RKO (cell line): ENCODE data around the gene CCDC83.
"Not testable (repeated sequence)": the region's sequence is repeated elsewhere in the genome, so short reads cannot be mapped to it uniquely, and the experiment has no call there.

ENCODE experiments used
- DNase-seq: peaks from one replicate; pipeline ENCODE4 v3.0.0-alpha.2; 2016; ENCODE audit warnings: low spot score

CCDC83 gene

DNA sequence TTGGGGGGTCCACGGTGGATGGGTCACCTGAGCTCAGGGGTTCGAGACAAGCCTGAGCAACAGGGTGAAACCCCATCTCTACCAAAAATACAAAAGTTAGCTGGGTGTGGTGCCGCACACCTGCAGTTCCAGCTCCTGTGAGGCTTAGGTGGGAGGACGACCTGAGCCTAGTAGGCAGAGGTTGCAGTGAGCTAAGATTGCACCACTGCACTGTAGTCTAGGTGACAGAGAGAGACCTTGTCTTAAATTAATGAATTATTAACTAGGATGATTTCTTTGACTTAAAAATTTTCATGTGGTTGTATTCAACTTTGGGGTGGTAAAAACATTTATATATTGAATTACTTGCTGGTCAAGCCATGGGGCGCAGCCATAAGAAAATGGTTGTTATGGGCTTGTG, 33.9 kb downstream of the CCDC83 start:
- no peak for DNase-seq

DNA sequence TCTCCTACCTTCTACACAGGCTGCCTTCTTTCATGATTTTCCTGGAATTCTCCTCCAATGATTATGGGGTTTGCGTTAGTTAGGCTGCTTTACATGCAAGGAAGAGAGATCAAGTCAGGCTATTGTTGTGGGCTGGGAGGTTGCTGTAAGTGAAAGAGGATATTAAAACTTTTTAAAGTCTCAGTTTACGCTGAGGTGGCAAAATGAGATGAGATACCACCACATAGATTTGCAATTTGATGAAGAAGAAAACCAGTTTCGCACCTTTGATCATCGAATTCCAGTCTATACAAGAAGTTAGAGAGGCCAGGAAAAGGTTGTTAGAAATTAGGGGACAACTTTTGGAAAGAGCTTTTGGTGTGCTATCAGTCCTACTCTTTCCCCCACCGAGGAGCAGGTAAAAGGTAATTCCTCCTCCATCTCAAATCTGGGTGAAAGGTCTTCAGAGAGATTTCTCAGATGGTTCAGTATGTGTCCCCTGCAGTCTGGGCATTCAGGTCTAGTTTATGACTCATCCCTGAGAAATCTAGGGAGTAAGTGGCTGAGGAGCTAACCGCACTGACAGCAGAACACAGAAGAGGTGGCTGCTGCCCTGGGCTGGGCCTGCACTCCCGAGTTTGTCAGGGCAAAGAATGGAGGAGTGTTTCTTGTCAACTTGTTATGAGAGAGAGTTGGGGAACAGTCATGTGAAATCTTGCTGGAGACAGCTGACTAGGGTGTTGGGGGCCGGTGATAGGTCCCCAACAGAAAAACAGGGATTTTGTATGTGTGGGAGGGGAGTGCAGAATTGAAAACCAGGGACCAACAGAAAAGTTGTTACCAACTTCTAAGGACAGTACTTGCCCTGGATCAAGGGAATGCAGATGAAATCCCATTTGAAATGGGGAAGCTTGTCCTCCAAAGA, 34.7 kb downstream of the CCDC83 start:
- no peak for DNase-seq

DNA sequence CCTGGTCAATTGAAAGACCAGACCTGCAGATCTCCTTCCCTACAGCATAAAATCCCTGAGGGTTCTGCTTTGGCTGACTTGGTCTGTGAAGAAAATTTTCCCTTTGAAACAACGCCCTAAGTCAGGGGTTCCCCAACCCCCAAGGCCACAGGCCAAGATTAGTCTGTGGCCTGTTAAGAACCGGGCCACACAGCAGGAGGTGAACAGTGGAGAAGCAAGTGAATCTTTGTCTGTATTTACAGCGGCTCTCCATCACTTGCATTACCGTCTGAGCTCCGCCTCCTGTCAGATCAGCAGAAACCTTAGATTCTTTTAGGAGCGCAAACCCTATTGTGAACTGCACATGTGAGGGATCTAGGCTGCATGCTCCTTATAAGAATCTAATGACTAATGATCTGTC, 38.2 kb downstream of the CCDC83 start:
- no peak for DNase-seq

DNA sequence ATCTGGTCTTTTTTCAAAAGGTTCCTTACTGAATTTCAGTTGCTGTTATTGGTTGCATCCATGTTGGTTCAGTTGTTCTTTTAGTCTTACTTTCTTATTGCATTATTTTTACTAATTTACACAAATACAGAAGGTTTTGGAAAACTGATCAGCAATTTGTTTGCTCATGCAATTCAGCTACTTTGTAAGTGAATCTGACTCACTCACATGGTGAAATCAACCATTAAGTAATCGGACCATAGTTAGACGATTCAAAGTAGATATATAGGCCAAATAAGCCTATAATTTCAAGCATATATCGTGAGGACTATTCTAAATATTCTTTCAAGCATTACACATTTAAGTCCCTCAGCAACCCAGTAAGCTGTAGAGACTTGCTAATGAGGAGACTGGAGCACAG, 41.7 kb downstream of the CCDC83 start:
- DNase-seq, result no peak

GRCh38 chr11:85898456-85898855, 43.3 kb downstream of the CCDC83 start:
- DNase-seq, result no peak

DNA sequence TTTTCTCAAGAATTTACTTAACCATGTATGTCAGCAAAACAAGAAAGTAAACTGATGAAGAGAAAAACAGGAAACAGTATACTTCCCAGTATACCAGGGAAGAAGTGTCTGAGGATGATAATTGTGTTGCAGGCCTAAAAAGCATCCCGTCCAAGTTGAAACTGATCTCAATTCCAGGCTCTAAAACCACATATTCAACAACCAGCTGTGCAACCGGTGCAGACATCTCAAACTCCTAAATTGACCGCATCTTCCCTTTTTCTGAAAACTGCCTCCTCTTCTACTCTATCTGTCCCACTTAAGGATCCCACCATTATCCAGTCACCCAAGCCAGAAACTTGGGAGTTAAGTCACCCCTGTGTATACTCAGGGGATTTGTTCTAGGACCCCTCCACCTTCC, 47.2 kb downstream of the CCDC83 start:
- DNase-seq, result no peak

GRCh38 chr11:85903406-85903805, 48.2 kb downstream of the CCDC83 start:
- no peak for DNase-seq

DNA sequence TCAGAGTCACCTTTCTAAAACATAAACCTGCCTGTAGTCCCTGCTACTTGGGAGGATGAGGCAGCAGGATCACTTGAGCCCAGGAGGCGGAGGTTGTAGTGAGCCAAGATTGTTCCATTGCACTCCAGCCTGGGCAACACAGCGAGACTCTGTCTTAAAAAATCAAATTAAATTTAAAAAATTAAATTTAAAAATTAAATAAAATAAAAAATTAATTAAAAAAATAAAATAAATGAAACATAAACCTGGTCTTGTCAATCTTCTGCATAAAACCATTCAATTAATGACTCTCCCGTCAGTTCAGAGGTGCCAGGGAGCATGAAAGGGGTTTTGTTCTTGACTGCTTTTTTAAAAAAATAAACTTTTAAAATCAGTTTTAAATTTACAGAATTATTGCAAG, 48.6 kb downstream of the CCDC83 start:
- DNase-seq, result no peak

DNA sequence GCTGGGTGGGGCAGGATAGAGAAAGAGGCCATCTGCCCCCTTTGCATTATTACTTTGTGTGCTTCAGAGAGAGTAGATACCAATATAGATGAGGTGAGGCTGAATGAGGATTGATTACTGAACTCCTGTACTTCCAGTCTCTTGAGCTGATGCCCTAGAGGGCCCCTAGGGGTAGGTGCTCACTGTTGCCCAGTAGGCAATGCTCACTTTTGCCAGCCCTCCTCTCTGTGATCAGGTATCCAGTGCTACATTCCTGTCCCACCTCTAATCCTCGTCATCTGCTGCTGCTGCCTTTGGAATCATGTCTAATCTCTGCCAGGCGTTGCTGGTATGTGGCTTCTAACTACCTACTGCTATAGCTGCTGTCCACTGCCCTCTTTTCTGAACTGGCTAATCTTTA, 57.2 kb downstream of the CCDC83 start:
- DNase-seq, result no peak

DNA sequence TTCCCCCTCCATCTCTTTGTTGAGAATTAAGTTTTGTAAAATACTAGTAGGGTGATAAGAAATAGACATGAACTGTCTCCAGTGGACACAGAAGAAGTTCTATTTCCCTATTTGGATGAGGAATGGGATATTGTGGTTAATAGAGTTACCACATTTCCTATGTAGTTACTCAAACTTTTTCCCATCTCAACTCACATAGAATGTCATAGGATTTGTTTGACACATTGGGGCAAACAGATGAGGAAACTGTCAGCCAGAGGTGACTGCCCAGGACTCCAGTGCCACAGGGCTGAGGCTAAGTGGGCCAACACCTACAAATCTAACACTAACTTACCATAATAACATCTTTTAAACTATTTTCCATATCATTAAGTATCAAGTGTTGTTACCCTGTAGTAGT, 58.3 kb downstream of the CCDC83 start:
- DNase-seq, result no peak

GRCh38 chr11:85914425-85914824, 59.2 kb downstream of the CCDC83 start:
- no peak for DNase-seq

- DNase-seq, result no peak
Observed at GRCh38 chr11:85918910-85919794, 64.0 kb downstream of the CCDC83 start.

DNA sequence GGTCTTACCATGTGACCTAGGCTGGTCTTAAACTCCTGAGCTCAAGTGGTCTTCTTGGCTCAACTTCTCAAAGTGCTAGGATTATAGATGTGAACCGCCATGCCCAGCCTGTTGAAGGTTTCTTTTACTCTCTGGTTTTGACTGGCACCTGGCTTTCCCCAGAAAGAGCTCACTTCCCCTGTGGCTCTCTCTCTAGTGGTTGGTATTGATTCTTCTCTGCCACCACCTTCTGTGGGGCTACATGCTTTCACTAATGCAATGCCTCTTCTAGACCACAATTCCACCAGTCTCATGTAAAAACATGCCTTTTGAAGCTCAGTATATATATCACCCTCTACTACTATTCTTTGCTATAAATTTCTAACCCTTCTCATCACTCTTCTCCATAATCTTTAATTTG, 67.2 kb downstream of the CCDC83 start:
- DNase-seq, result no peak

- no peak for DNase-seq
Observed at GRCh38 chr11:85923455-85923854, 68.3 kb downstream of the CCDC83 start.

DNA sequence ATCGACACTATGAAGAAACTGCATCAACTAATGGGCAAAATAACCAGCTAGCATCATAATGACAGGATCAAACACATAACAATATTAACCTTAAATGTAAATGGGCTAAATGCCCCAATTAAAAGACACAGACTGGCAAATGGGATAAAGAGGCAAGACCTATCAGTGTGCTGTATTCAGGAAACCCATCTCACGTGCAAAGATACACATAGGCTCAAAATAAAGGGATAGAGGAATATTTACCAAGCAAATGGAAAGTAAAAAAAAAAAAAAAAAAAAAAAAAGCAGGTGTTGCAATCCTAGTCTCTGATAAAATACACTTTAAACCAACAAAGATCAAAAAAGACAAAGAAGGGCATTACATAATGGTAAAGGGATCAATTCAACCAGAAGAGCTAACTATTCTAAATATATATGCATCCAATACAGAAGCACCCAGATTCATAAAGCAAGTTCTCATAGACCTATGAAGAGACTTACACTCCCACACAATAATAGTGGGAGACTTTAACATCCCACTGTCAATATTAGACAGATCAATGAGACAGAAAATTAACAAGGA, 71.6 kb downstream of the CCDC83 start:
- DNase-seq, result not testable (repeated sequence)

DNA sequence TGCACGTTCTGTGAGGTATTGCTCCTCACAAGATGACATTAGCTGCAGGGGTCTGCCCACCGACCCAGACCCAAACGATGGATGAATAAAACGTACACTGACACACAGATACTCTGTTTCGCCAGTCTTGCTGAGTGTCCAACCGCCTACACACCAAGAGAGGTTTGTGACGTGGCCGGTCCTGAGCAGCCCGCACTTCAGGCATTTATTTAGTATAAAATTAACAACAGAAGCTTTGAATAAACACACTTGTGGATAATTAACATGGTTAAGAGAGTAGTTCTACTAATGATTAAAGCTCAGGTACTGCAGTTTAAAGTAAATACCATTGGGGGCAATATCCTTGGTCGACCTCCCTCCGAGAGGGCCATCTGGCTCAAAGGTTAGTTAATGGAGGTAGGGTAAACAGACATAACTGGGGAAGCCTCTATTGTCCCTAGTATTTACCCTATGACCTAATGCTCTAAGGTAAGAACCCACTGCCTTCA, 75.7 kb downstream of the CCDC83 start:
- DNase-seq, result no peak

- DNase-seq, result no peak
Observed at GRCh38 chr11:85934596-85935169, 79.5 kb downstream of the CCDC83 start.

DNA sequence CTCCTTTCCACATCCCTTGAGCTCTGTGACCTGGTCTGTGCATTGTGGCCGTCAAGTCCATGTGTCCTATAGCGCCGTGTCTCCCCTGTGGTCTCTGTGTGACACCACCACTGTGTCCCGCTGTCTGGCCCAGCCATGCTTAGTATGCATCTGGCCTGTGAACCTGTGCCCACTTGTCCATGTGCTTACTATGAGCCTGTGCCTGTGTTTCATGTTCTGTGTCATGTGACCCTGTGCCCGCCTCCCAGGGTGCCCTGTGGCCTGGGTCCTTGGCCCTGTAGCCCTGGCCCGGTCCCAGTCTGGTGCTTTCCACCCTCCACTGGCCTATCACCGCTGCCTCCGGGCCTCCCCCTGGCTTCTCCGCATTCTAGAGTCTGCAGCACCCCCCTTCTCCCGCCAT, 80.6 kb downstream of the CCDC83 start:
- no peak for DNase-seq

DNA sequence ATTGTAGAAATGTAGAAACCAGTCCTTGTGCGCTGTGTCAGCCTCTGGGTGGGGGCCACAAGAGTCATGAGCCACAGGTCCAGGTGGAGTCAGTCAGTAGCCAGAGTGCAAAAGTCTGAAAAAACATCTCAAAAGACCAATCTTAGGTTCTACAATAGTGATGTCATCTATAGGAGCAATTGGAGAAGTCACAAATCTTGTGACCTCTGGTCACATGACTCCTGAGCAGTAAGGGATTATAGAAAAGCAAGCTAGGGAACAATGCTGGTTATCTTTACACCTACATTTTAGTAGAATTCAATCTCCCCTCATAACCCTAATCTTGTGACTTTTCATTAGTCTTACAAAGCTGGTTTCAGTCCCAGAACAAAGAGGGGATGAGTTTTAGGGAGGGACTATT, 82.7 kb downstream of the CCDC83 start:
- DNase-seq, result no peak

DNA sequence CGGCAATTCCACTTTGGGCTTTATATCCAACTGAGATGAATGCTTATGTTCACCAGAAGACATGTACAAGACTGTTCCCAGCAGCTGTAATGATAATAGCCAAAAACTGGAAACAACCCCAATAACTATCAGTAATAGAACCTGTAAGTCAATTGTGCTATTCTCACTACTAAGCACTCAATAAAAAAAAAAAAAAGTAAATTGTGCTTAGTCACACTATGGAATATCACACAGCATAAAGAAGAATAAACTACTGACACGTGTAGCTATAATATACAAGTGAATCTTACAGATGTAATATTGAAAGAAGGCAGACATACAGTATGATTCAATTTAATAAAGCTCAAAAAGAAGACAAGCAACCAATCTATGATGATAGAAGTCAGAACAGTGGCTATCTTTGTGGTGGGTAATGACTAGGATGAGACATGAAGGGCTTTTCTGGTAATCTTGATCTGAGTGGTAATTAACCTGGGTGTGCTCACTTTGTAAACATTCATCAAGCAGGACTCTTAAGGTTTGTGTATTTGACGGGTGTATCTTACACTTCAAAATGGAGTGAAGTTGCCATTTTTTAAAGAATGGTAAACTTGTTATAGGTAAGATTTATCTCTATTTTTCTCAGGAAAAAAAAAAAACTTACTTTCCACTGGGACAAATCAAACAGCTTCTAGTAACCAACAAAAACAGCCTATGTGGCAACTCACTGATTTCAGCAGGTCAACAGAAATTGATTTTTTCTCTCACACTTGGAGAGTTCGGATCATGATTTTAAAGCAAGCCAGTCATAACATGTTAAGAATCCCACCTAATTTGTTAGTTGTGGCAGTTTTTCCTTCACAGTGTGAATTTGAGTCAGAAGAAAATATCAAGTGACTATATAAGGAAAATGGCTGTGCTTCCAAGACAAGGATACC, 84.2 kb downstream of the CCDC83 start:
- no peak for DNase-seq

GRCh38 chr11:85941380-85941973, 86.3 kb downstream of the CCDC83 start:
- DNase-seq, result peak; percentile 25
